Natural killer cell (primary cell): Measurements from ENCODE around the gene NAT16. TPM values are rescaled to one million over a fixed set of nuclear protein-coding genes. Genes with fewer than 3 reads are reported as not detected.

Source experiments
- ATAC-seq, 3 donors: fragments of 150-1000 bp in 2 of 3; fragments of 200-7000 bp in 1 of 3; cut with Tn5 transposase; 1 replicate in 1 of 3; 2 replicates in 2 of 3; pipeline ENCODE4 v1.10.0; 2021; ENCODE audit warnings: mild to moderate bottlenecking in 2 of 3, moderate library complexity in 2 of 3
- DNase-seq, 2 donors: peaks; one replicate each; pipeline versions ENCODE4 v3.0.0 to v3.0.0-alpha.2; 2013 to 2021; ENCODE audit warnings: mixed read lengths in 1 of 2
- H3K27ac ChIP-seq: one replicate; pipeline ENCODE4 v1.5.1; 2013; ENCODE audit warnings: mild to moderate bottlenecking, low read length
- H3K27me3 ChIP-seq: one replicate; pipeline ENCODE4 v1.6.1; 2013; ENCODE audit warnings: low read length; ENCODE audit not compliant: control insufficient read depth, insufficient read depth
- H3K36me3 ChIP-seq: one replicate; pipeline ENCODE4 v1.6.1; 2013; ENCODE audit warnings: low read length; ENCODE audit not compliant: control insufficient read depth, insufficient read depth
- H3K4me1 ChIP-seq: one replicate; pipeline ENCODE4 v1.6.1; 2013; ENCODE audit warnings: low read length; ENCODE audit not compliant: control insufficient read depth, insufficient read depth
- H3K4me3 ChIP-seq: one replicate; pipeline ENCODE4 v1.5.1; 2013; ENCODE audit warnings: low read length
- H3K9me3 ChIP-seq: one replicate; pipeline ENCODE4 v1.6.1; 2013; ENCODE audit warnings: low read length; ENCODE audit not compliant: control insufficient read depth, insufficient read depth
- H3K27ac Mint-ChIP-seq, 2 donors: one replicate each; pipeline ENCODE4 v1.8.0; 2022; ENCODE audit warnings: mild to moderate bottlenecking in 2 of 2, mixed read lengths in 2 of 2, moderate library complexity in 1 of 2
- H3K27me3 Mint-ChIP-seq, 2 donors: one replicate each; pipeline ENCODE4 v1.8.0; 2022; ENCODE audit warnings: low read depth in 2 of 2, mixed read lengths in 2 of 2
- H3K36me3 Mint-ChIP-seq: one replicate; pipeline ENCODE4 v1.8.0; 2022; ENCODE audit warnings: mixed read lengths
- H3K4me1 Mint-ChIP-seq, 2 donors: one replicate each; pipeline ENCODE4 v1.8.0; 2022; ENCODE audit warnings: mixed read lengths in 2 of 2
- H3K4me3 Mint-ChIP-seq: one replicate; pipeline ENCODE4 v1.8.0; 2022; ENCODE audit warnings: mild to moderate bottlenecking, moderate library complexity, mixed read lengths
- H3K9me3 Mint-ChIP-seq, 2 donors: one replicate each; pipeline ENCODE4 v1.8.0; 2022; ENCODE audit warnings: mixed read lengths in 2 of 2
- WGBS: methylation state at CpG from one replicate; pipeline ENCODE4 v1.1.7; 2013; ENCODE audit warnings: missing lambda C conversion rate; ENCODE audit not compliant: insufficient coverage; 5-methylcytosine and 5-hydroxymethylcytosine counted together
- intact Hi-C: fragments of 100-400 bp; cut with micrococcal nuclease; formaldehyde crosslinking; loops from one replicate; pipeline ENCODE4 v1.14.2; 2022
- total RNA-seq, 4 donors: library from RNA; stranded (reverse); fragments of 120-200 nt in 1 of 4; gene quantifications; one replicate each; pipeline versions ENCODE4 v1.2.3 to v1.2.4, GENCODE V29; 2013 to 2022
- TF ChIP-seq, protein P1 (sequence below): fragments of 200-600 bp; IDR thresholded peaks from one replicate; pipeline ENCODE4 v1.8.0; 2022; ENCODE audit warnings: antibody characterized with exemption

NAT16 gene
- total RNA-seq, 3 donors from 2014 or later (not counting 1 experiment from before 2014, with no cell fraction given) = not detected

DNA sequence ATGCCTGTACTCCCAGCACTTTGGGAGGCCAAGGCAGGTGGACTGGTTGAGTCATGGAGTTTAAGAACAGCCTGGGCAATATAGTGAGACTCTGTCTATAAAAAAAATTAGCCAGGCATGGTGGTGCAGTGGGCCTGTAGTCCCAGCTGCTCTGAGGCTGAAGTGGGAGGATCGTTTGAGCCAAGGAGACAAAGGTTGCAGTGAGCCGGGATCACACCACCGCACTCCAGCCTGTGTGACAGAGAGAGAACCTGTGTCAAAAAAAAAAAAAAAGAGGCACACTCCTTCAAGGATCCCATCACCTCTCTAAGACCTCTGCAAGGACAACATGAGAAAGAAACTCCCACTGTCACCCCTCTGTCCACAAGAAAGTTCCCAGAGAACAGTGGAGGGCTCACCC is 4.4 kb downstream of the NAT16 start:
- H3K4me1 ChIP-seq = peaks cover 33% of the 10 kb centered on the region
- intact Hi-C loops = no loop called here

GRCh38 chr7:101174322-101174854 is 5.7 kb downstream of the NAT16 start:
- TF ChIP-seq, protein P1, sequence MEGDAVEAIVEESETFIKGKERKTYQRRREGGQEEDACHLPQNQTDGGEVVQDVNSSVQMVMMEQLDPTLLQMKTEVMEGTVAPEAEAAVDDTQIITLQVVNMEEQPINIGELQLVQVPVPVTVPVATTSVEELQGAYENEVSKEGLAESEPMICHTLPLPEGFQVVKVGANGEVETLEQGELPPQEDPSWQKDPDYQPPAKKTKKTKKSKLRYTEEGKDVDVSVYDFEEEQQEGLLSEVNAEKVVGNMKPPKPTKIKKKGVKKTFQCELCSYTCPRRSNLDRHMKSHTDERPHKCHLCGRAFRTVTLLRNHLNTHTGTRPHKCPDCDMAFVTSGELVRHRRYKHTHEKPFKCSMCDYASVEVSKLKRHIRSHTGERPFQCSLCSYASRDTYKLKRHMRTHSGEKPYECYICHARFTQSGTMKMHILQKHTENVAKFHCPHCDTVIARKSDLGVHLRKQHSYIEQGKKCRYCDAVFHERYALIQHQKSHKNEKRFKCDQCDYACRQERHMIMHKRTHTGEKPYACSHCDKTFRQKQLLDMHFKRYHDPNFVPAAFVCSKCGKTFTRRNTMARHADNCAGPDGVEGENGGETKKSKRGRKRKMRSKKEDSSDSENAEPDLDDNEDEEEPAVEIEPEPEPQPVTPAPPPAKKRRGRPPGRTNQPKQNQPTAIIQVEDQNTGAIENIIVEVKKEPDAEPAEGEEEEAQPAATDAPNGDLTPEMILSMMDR = no peak
- no peaks in the 10 kb centered on the region for H3K9me3 Mint-ChIP-seq
- no peaks in the 10 kb centered on the region for H3K36me3 Mint-ChIP-seq
- Histone ChIP-seq H3K36me3 (no peaks in the 10 kb centered on the region), H3K4me1 (peaks cover 43% of the 10 kb centered on the region), H3K27ac (no peak overlapping the region), H3K9me3 (peaks cover 4% of the 10 kb centered on the region), H3K27me3 (peaks cover 68% of the 10 kb centered on the region), H3K4me3 (no peak overlapping the region)
- peak overlapping the region; percentile 53 for H3K4me3 Mint-ChIP-seq
- intact Hi-C loops = no loop called here
- 7% methylated on average over 27 of the region's 28 CpGs for WGBS
- ATAC-seq (no peak), DNase-seq (no peak)
- peaks cover 30 to 50% of the 10 kb centered on the region in 2 donors for H3K4me1 Mint-ChIP-seq
- peaks cover 71 to 82% of the 10 kb centered on the region in 2 donors for H3K27me3 Mint-ChIP-seq
- H3K27ac Mint-ChIP-seq = peak overlapping the region in 1 of 2 donors; percentile 34

More for the DNA sequence above, 4.4 kb downstream of the NAT16 start:
- TF ChIP-seq, protein P1 = no peak
- Mint-ChIP-seq H3K4me1 (peaks cover 21 to 47% of the 10 kb centered on the region in 2 donors), H3K27ac (no peak overlapping the region), H3K27me3 (peaks cover 62 to 79% of the 10 kb centered on the region in 2 donors), H3K9me3 (no peaks in the 10 kb centered on the region), H3K4me3 (no peak overlapping the region), H3K36me3 (no peaks in the 10 kb centered on the region)
- H3K27ac ChIP-seq = no peak overlapping the region
- 51% methylated on average over 3 of the region's 3 CpGs for WGBS
- ATAC-seq (no peak), DNase-seq (no peak)
- H3K9me3 ChIP-seq = peaks cover 4% of the 10 kb centered on the region
- H3K36me3 ChIP-seq = no peaks in the 10 kb centered on the region
- no peak overlapping the region for H3K4me3 ChIP-seq
- H3K27me3 ChIP-seq = peaks cover 63% of the 10 kb centered on the region

DNA sequence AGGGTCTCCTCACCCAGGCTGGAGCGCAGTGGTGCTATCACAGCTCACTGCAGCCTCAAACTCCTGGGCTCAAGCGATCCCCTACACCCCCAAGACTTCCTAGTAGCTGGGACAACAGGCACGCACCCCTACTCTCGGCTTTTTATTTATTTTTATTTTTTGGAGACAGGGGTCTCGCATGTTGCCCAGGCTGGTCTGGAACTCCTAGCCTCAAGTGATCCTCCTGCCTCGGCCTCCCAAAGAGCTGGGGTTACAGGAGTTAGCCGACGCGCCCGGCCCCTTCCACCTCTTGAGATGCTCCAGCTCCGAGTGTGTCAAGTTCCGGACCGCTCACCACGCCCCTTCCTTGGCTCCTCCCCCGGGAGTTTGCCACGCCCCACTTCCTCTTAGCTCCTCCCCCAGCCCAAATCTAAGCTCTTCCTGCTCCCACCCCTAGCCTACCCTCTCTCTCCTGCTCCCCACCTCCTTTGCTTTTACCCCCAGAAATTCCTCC is 6.3 kb downstream of the NAT16 start:
- WGBS = 6% methylated on average over 16 of the region's 16 CpGs
- peak; percentile 75 to 81 (median 76) for ATAC-seq
- Histone ChIP-seq H3K4me1 (peaks cover 40% of the 10 kb centered on the region), H3K27me3 (peaks cover 70% of the 10 kb centered on the region), H3K4me3 (no peak overlapping the region), H3K9me3 (peaks cover 4% of the 10 kb centered on the region), H3K36me3 (no peaks in the 10 kb centered on the region), H3K27ac (no peak overlapping the region)
- Mint-ChIP-seq H3K27ac (peak overlapping the region in 1 of 2 donors; percentile 34), H3K27me3 (peaks cover 77 to 81% of the 10 kb centered on the region in 2 donors), H3K9me3 (no peaks in the 10 kb centered on the region), H3K4me1 (peaks cover 33 to 50% of the 10 kb centered on the region in 2 donors), H3K4me3 (peak overlapping the region; percentile 53), H3K36me3 (no peaks in the 10 kb centered on the region)
- intact Hi-C loops = no loop called here
- TF ChIP-seq, protein P1 = no peak
- peak; percentile 61 to 79 for DNase-seq
